Stimulated activated CD4-positive, alpha-beta T cell treated with anti-CD3 and anti-CD28 coated beads, Interleukin-2, amount 100 ng/mL, for 4 hours (primary cell): ENCODE data around the gene TRPT1.

Experiments used
- DNase-seq: peaks from one replicate; pipeline ENCODE4 v3.0.0-alpha.2; 2020; ENCODE audit warnings: low read depth

The TRPT1 gene

DNA sequence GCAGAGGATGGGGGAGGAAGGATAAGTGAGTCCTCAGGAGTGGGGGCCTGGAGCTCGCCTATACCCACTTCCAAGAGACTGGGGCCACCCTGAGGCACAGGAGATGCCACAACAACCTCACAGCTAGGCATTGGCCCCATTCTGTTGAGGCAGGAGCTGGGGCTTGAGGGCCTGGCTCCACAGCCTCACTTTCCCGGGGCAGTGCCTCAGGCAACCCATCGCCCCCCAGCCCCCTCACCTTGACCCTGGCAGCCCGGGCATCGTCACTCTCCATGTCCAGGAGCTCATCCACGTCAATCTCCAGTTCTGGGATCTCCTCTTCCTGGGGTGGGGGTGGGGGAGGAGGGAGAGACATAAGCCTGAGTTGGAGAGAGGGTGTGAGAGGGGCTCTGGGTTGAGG, 19.0 kb upstream of the TRPT1 start:
- DNase-seq: no peak

DNA sequence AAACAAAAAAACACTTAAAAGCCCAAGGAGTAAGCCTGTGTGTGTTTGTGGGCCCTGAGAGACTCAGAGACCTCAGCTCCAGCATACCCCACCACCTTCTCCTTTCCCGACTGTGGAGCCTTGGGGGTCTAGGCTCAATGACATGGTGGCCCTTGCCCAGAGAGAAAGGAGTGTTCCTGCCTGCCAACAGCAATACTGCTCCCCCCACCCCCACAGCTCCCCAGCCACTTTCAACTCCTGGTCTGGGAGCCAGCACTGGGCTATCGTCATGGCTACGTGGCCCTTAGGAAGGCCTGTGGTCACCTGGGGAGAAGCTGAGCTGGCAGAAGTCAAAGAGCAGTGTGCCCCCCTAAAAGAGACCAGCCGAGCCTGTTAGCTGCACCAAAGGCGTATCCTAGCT, 18.1 kb upstream of the TRPT1 start:
- no peak for DNase-seq

DNA sequence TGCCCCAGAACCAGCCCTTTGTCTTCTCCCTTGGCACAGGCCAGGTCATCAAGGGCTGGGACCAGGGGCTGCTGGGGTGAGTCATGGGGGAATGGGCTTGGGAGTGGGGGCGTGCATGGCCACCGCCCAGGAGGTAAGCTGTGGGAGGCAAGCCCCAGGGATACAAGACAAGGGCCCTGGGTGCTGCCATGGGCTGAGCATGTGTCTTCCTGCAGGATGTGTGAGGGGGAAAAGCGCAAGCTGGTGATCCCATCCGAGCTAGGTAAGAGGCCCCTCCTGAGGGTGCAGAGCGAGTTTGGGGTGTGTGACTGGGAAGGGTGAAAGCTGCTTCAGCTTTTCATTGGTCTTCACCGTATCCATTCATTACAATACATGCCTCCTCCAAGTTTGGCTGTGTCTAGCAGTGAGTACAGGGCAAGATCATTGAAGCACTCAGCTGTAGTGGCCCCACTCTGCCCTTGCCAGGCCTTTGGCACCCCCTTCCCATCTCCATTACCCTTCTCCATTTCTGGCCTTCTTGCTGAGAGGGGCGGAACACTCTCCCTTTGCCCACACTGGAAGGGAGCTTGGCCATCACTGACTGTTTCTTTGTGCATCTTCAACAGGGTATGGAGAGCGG, 17.4 kb upstream of the TRPT1 start:
- DNase-seq: no peak

DNA sequence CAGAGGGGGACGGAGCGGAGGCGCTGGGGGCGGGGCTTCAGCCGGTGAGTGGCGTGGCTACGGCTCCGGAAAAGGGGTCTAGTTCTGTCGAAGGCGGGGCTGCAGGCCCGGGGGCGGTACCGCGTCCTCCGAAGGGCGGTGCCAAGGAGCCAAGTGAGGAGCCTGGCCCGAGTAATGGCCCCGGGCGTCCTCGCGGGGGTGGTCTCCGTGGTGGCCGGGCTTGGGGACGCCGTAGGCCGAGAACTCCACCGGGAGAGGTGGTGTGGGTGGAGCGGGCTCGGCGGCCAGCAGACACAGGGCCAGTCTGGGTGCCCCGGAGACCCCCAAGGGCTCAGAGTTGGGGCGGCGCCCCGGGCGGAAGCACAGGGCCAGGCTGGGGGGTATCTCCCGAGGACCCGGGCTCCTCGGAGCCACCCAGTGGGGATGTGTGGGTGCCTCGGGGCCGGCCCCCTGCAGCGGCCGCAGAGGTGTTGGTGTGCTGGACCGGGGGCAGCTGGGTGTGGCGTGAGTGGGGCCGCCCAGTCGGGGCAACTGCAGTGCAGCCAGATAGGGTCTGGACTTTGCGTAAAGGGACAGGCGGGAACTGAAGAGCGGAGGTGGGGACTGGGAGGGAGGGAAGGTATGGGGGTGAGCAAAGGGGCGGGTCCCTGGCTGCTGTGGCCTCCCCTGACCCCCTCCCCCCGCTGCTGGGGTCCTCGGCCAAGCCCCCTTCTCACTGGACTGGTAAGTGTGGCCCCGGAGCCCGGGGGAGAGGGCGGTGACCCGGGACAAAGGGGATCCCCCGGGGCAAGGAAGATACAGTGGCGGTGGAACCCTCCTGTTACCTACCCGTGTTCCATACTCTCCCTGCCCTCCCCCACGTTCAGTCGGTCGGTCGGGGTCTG, 15.7 kb upstream of the TRPT1 start:
- no peak for DNase-seq

DNA sequence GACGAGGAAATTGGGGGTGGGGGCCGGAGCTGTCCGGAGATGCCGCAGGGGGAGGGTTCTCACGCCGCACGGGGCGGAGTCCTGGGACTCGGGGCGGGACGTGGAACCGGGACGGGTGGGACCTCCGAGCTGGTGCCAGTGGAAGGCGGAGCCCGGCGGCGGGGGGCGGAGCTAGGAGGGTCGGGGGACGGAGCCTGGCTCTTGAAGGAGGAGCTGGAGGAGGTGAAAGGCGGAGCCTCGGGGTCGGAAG, 15.2 kb upstream of the TRPT1 start:
- peak; percentile 100 for DNase-seq

DNA sequence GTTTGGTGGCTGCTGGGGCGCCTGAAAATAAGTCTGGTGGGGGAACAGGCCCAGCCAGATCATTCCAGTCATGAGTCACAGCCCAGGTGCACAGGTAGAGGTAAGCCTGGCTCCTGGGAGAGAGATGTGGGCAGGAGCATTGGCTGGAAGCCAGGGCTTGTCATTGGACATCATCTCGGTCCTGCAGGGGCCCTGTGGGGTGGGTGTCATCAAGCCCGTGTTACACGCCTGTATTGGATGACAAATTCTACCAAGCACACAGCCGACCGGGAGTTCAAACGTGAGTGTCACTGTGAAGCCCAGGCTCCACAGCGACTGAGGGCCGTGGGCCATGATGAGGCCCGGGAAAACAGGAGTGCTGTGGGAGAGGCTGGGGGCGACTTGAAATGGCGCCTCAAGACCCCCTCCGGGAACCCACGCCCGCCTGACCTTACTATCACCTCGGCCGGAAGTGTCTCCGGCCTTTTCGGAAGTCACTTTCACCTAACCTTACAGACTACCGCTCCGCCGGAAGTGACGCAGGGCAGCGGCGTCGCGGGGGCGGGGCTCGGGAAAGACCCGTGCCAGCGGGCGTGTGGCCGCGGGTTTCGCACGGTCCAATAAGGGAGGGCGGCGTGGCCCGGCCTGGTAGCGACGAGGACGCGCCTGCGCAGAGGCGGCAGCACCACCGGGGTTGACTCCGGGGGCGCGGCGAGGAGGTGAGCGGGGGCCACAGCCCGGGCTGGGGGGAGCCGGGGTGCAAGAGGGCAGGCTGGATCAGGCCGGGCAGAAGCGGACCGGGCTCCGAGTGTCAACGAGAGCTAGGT, 14.7 kb upstream of the TRPT1 start, which contains the start of gene FKBP2:
FKBP2 (plus strand) TSS at position 661 of the 806 bp plus-strand sequence. CDS start 1,293 bp downstream, outside the sequence.
- DNase-seq: peak; percentile 98

DNA sequence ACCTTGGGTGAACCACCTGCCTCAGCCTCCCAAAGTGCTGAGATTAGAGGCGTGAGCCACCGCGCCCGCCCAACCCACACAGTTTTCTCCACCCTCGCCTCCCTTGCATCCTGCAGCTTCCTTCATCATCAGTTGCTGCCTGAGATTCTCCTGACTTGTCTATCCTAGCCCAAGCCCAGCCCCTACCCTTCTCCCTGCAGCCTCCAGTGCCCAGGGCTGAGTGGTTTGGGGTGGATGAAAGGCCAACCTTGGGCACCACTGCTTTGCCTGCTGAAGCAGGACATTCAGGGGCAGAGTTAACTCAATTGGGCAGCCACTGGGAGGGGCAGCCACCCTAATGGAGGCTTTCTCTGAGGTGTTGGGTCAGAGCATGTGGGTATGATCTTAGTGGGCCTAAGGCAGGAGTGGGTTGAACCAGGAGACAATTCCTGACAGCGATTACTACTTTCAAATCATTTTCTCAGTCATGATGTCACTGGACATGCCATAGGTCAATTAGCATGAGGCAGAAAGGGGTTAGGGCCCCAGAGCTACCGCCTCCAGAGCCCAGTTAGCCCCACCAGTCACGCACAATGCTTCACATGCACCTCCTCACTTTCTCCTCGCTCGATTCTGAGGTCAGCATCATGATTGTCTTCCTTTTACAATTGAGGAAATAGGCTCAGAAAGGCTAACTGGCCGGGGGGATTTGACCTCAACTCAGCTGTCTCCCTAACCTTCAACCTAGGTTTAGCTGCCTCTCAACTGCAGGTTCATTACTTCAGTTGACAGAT, 13.9 kb upstream of the TRPT1 start:
- no peak for DNase-seq

DNA sequence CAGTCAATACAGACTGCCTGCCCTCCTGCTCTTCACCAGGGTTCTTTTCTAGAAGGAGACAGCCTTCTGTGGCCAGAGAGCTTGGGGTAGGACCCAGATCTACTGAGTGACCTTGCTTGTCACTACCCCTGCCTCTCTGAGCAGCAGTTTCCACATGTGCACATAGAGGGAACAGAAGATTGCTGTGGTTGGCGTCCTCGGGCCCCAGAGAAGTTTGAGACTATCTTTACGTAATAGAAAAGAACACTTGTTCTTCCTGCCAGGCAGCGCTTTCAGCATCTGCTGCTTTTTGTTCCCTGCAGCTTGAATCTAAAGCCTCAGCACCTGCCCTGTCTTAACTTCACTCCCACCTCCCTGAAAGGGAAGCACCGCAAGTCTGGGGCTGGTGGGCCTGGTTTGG, 13.0 kb upstream of the TRPT1 start:
- no peak for DNase-seq

DNA sequence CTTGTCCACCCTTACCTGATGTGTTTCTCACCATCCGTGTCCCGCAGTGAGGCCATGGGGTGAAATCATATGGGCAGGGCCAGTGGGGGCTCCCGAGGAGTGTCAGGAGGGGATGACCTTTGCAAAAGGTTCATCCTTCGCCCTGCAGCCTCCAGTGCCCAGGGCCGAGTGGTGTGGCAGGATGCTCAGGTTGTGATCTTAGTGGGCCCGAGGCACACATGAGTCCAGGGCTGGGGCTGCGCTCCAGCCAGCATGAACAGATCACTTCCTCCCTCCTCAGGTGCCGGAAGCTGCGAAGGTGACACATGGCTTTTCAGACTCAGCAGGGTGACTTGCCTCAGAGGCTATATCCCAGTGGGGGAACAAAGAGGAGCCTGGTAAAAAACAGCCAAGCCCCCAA, 12.1 kb upstream of the TRPT1 start:
- no peak for DNase-seq

DNA sequence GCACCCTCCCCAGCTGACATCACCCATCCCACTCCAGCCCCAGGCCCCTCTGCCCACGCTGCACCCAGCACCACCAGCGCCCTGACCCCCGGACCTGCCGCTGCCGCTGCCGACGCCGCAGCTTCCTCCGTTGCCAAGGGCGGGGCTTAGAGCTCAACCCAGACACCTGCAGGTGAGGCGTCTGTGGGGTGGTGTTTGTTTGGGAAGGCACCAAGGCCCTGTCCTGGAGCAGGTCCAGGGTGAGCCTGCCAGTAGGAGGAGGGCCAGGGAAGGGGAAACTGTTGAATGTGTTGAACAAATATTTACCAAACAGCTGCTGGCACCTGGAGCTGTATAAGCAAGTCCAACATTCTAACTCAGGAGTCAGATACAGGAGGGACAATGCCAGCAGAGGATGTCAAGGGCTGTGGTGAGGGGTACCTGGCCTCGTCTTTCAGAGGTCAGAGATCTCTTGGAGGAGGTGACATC, 11.5 kb upstream of the TRPT1 start:
- DNase-seq: no peak

DNA sequence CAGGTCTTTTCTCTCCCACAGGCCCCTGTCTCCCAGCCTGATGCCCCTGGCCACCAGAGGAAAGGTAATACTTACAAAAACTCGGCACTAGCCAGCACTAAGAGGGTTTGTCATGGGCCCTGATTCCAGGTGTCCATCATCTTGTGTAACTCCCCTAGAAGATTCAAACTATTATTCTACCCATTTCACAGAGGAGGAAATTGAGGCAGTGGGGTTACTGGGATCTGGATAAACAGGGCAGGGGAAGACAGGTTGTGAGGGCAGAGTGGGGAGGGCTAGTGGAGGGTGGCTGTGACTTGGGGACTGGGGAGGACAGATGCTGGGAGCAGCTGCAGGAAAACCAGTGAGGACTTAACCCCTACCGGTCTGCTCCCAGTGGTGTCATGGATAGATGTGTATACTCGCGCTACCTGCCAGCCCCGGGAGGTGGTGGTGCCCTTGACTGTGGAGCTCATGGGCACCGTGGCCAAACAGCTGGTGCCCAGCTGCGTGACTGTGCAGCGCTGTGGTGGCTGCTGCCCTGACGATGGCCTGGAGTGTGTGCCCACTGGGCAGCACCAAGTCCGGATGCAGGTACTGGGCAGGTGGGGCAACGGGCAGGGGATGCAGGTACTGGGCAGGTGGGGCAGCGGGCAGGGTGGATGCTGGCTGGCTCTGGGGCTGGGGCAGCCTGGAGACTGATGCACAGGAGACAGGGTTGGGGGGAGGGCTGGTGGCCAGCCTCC, 9.6 kb upstream of the TRPT1 start:
- no peak for DNase-seq

DNA sequence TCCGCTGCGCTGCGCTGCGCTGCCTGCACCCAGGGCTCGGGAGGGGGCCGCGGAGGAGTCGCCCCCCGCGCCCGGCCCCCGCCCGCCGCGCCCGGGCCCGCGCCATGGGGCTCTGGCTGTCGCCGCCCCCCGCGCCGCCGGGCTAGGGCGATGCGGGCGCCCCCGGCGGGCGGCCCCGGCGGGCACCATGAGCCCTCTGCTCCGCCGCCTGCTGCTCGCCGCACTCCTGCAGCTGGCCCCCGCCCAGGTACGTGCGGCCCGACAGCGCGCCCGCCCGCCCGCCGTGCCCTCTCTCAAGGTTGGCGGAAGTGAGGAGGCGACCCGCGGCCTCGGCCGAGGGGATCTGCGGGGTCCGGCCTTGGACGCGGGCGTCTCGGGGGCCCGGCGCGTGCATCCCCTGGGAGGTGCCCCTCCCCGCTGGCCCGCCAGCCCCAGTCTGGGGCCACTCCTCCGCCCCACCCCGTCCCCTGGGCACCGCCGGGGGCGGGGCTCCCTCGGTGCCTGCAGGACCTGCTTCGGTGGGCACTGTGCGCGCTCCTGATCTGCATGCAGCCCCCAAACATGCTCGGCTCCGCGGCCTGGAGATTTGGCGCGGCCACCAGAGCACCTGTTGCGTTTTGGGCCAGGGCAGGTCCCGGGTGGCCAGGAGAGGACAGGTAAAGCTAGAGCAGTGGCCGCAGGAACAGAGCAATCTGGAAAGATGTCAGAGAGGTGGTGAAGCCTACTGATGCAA, 8.8 kb upstream of the TRPT1 start:
- DNase-seq: no peak

DNA sequence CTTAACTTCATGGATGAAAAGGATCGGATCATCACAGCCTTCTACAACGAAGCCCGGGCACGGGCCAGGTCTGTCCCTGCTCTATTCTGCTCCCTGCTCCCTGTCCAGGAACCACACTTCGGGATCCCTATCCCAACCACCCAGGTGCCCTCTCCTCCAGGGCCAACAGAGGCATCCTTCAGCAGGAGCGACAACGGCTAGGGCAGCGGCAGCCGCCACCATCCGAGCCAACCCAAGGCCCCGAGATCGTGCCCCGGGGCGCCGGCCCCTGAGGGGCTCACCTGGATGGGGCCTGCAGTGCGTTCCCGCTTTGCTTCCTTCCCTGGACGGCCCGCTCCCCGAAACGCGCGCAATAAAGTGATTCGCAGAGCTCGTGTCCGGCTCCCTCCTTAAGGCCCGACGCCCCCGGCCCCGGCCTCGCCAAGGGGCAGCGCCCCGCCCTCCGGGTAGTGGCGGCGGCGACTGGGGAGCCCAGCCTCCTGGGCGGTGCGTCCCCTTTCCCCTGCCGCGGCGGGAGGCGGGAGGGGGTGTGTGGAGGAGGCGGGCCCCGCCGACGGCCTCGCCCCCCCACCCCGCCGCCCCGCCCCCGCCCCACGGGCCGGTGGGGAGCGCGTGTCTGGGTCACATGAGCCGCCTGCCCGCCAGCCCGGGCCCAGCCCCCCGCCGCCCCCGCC, 8.1 kb upstream of the TRPT1 start, which contains the start of gene VEGFB:
VEGFB (plus strand) TSS at position 672 of the 674 bp plus-strand sequence. CDS start 250 bp downstream, outside the sequence.
- peak; percentile 69 for DNase-seq

DNA sequence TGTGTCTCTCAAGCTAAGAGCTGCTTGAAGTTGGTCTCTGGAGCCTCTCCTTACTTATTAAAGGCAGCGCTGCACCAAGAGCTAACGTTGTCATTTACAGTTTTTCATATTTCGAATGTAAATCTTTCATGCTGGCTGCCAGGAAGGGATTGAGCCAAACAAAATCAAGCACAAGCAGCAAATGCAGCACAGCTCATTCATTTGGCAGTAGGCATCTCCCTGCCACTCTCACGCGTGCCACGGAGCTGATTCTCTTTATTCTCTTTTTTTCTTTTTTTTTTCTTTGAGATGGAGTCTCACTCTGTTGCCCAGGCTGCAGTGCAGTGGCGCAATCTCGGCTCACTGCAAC, 7.0 kb upstream of the TRPT1 start:
- no peak for DNase-seq

DNA sequence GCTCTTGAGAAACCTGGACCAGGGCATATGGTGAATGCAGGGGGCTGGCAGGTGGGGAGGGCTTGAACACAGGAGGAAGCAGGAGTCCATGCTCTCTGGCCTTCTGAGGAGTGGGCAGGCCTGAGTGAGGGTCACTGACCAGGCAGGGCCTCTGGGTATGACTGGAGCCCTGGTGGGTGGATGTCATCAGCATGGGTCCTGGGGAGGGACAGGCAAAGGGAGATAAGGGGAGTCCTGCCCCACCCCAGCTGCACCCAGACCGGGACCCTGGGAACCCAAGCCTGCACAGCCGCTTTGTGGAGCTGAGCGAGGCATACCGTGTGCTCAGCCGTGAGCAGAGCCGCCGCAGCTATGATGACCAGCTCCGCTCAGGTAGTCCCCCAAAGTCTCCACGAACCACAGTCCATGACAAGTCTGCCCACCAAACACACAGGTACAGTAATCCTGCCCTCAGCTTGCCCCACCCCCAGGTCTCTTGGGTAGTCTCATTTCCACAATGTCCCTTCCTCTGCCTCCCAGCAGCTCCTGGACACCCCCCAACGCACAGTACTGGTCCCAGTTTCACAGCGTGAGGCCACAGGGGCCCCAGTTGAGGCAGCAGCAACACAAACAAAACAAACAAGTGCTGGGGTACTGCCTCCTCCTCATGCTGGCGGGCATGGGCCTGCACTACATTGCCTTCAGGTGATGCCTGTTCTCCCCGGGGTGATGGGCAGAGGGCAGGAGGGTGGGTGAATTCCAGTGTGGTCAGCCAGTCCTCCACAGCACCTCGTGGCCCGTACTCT, 6.4 kb upstream of the TRPT1 start:
- DNase-seq: no peak

DNA sequence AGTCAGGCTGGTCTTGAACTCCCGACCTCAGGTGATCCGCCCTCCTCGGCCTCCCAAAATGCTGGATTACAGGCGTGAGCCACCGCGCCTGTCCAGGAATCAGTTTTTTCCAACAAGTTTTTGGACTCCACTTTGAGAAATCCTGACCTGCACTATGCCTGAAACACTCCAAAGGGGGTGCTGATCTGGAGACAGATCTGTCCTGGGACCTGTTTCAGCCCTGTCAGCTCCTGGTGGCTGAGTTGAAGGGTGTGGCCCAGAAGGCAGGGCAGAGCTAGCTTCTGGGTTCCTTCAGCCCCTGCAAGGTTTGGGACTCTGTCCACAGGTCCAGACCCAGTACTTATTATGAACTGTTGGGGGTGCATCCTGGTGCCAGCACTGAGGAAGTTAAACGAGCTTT, 5.6 kb upstream of the TRPT1 start:
- DNase-seq: no peak

DNA sequence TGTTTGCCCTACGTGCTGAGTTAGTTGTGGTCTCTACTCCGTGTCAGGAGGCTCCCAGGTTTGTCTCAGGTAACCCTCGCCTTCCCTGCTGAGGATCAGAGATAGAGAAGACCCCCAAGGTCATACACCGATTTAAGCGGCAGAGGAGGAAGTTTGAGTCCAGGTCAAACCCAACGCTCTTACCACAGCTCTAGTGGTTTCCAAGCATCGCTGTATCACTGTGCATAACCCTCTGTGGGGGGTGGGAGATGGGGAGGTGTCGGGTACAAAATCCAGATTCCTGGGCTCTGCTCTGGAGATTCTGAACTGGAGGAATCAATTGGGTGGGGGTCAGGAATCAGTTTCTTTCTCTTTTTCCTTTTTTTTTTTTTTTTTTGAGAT, 5.0 kb upstream of the TRPT1 start:
- no peak for DNase-seq

DNA sequence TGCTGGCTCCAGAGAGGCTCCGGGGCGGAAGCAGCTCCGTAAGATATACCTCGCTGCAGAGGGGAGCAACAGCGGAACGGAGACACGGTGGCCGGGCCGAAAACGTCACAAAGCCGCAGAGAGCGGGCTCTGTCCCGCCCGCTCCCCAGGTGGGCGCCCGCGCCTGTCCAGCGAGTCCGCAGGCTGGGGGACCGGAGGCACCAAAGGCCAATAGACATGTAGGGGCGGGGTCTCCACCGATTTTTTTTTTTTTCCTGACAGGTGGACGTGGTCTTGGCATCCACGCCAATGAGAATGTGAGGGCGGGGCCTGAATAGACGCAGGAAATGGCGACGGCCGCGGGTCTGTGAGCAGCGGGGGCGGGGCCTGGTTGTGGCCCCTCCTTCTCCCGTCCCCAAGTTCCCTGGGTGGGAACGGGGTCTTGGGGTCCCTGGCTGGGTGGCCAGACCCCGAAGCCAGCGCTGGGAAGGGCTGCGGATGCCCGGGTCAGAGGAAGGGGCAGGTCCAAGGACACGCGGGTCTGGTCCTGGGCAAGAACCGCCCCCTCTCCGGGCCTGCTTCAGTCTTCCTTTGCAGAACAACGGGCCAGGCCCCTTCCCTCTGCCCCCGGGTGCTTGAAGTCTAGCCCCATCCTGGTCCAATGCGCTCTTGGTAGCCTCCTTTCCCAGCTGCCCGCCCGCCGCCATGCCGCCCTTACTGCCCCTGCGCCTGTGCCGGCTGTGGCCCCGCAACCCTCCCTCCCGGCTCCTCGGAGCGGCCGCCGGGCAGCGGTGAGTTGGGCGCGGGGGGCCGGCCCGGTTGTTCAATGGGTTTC, 4.4 kb upstream of the TRPT1 start, which contains the start of gene DNAJC4:
DNAJC4 (plus strand) TSS at position 378 of the 814 bp plus-strand sequence; CDS start at position 685, 307 bp downstream.
- DNase-seq: peak; percentile 77
